HCT116 (cell line): ENCODE results near the gene PARP14.

ENCODE experiments used
- EGR1 ChIP-seq: IDR thresholded peaks from 2 replicates; pipeline ENCODE4 v1.6.1; 2012; ENCODE audit warnings: low read depth
- EZH2 ChIP-seq: fragments of 200-600 bp; sonication (generic); IDR thresholded peaks from 2 replicates; pipeline ENCODE4 v1.6.1; 2017; ENCODE audit warnings: antibody characterized with exemption, mixed run types
- EZH2phosphoT487 ChIP-seq: fragments of 200-600 bp; IDR thresholded peaks from 2 replicates; pipeline ENCODE4 v1.6.1; 2018; ENCODE audit warnings: antibody characterized with exemption, borderline replicate concordance
- FOSL1 ChIP-seq: IDR thresholded peaks from 2 replicates; pipeline ENCODE4 v1.6.1; 2012; ENCODE audit warnings: low read depth
- JUND ChIP-seq: IDR thresholded peaks from 2 replicates; pipeline ENCODE4 v1.6.1; 2012
- POLR2A ChIP-seq: IDR thresholded peaks from 2 replicates; pipeline ENCODE4 v1.7.0; 2011; ENCODE audit warnings: borderline replicate concordance; ENCODE audit not compliant: insufficient read depth, insufficient read length; ENCODE audit errors: extremely low read depth
- POLR2AphosphoS5 ChIP-seq: IDR thresholded peaks from 2 replicates; pipeline ENCODE4 v1.6.1; 2011; ENCODE audit warnings: mild to moderate bottlenecking, low read depth, low read length, moderate library complexity
- REST ChIP-seq: IDR thresholded peaks from 2 replicates; pipeline ENCODE4 v1.6.1; 2012; ENCODE audit warnings: low read depth
- SIN3A ChIP-seq: IDR thresholded peaks from 2 replicates; pipeline ENCODE4 v1.6.1; 2012; ENCODE audit warnings: low read depth
- ZNF274 ChIP-seq: fragments of 200-500 bp; sonication (Bioruptor generic); IDR thresholded peaks from 2 replicates; pipeline ENCODE4 v1.6.1; 2014; ENCODE audit warnings: mild to moderate bottlenecking, low read depth, low read length, inconsistent platforms
- TF ChIP-seq, protein P1 (sequence below), 3 experiments: fragments of 200-600 bp in 1 of 3; sonication (generic) in 1 of 3; IDR thresholded peaks in 2 of 3; conservative IDR thresholded peaks in 1 of 3; 2 replicates each; pipeline ENCODE4 v1.5.1; 2012 to 2017; ENCODE audit warnings: low read depth in 2 of 3, low read length in 2 of 3, antibody characterized with exemption in 1 of 3, borderline replicate concordance in 1 of 3, control low read depth in 1 of 3, mild to moderate bottlenecking in 1 of 3, mixed read lengths in 1 of 3, mixed run types in 1 of 3, moderate library complexity in 1 of 3; ENCODE audit not compliant: insufficient read depth in 1 of 3

DNA sequence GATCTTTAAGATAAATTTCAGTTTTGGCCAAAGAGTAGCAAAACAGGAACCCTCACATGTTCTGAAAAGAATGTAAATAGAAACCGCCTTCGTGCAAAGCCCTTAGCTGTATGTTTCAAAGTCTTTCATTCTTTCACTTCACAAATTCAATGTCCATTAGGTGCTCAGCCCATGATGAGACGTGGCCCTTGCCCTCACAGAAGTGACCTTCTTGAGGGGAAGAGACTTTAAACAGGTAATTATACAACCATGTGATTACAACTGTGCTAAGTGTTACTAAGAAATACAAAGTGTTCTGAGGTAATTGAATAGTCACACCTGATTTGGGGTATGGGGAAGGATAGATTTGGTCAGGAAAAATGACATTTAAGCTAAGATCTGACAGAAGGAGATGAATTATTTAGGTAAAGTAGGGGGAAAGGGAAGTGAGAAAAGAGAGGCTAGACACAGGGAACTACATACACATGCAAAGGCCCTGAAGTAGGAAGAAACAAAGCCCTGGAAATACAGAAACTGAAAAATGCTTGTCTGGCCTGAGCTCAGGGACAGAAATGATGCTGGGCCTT is 93.4 kb downstream of the PARP14 start:
- TF ChIP-seq, protein P1, sequence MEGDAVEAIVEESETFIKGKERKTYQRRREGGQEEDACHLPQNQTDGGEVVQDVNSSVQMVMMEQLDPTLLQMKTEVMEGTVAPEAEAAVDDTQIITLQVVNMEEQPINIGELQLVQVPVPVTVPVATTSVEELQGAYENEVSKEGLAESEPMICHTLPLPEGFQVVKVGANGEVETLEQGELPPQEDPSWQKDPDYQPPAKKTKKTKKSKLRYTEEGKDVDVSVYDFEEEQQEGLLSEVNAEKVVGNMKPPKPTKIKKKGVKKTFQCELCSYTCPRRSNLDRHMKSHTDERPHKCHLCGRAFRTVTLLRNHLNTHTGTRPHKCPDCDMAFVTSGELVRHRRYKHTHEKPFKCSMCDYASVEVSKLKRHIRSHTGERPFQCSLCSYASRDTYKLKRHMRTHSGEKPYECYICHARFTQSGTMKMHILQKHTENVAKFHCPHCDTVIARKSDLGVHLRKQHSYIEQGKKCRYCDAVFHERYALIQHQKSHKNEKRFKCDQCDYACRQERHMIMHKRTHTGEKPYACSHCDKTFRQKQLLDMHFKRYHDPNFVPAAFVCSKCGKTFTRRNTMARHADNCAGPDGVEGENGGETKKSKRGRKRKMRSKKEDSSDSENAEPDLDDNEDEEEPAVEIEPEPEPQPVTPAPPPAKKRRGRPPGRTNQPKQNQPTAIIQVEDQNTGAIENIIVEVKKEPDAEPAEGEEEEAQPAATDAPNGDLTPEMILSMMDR (IDR thresholded peaks at IDR 0.05 in 2 of 3, conservative IDR thresholded peaks at IDR 0.05 in 1 of 3; ENCODE audit: borderline replicate concordance in 1 of 3, insufficient read depth in 1 of 3, low read depth in 2 of 3, low read length in 2 of 3): no peak
- TF ChIP-seq REST (no peak), POLR2A (no peak), SIN3A (no peak), JUND (no peak), POLR2AphosphoS5 (no peak), EZH2 (no peak), ZNF274 (no peak), FOSL1 (no peak), EGR1 (no peak), EZH2phosphoT487 (no peak)
